K562 (cell line): ENCODE data around the gene MCM9. TPM values are rescaled to one million over a fixed set of nuclear protein-coding genes. Genes with fewer than 3 reads are reported as not detected.

Experiments used
- ATAC-seq: fragments of 200-7000 bp; cut with Tn5 transposase; 3 replicates; pipeline ENCODE4 v1.9.1; 2020; ENCODE audit warnings: moderate library complexity
- BruUV-seq: library from RNA; stranded (reverse); fragments of 400-500 nt; replicated peaks from 2 replicates; lab custom pipeline; 2021; lab: Mats Ljungman, UMichigan
- CTCF ChIA-PET: fragments of 300-600 bp; formaldehyde crosslinking; extraction: SDS; loops from one replicate; lab custom pipeline; 2021; ENCODE audit warnings: low intra/inter-chr PET ratio; lab: Yijun Ruan, JAX
- POLR2A ChIA-PET: fragments of 300-600, 350-650 bp; sonication (Branson Sonifier 250); formaldehyde crosslinking; extraction: SDS; loops from one replicate; lab custom pipeline; 2021; ENCODE audit warnings: antibody characterized with exemption, inconsistent platforms; lab: Yijun Ruan, JAX
- DNase-seq, 4 experiments: peaks; one replicate each; pipeline versions ENCODE4 v3.0.0 to v3.0.0-alpha.2; 2011 to 2018; ENCODE audit warnings: low spot score in 3 of 4, mixed read lengths in 3 of 4; ENCODE audit errors: extremely low read depth in 1 of 4
- FAIRE-seq: peaks from 2 replicates; lab custom pipeline; 2011; peaks lifted over from hg19 to GRCh38; lab: Jason Lieb, UNC
- H2AFZ ChIP-seq: 2 replicates; pipeline ENCODE4 v1.6.0; 2011; ENCODE audit warnings: low read depth, low read length, control low read depth, inconsistent platforms
- H3K27ac ChIP-seq: fragments of 200-600 bp; 3 replicates; pipeline ENCODE4 v1.8.0; 2011; ENCODE audit warnings: low read depth, mild to moderate bottlenecking, control low read depth, inconsistent platforms, low read length, moderate library complexity, mixed read lengths; ENCODE audit errors: extremely low read depth
- H3K27me3 ChIP-seq, 2 experiments: fragments of 300-600 bp in 1 of 2; 2 replicates in 1 of 2; 3 replicates in 1 of 2; pipeline versions ENCODE4 v1.6.0 to v1.8.0; 2011; ENCODE audit warnings: inconsistent platforms in 2 of 2, low read length in 2 of 2, mild to moderate bottlenecking in 1 of 2, mixed read lengths in 1 of 2, moderate library complexity in 1 of 2; ENCODE audit not compliant: control insufficient read depth in 2 of 2, insufficient read depth in 2 of 2
- H3K36me3 ChIP-seq: fragments of 300-600 bp; 3 replicates; pipeline ENCODE4 v1.8.0; 2011; ENCODE audit warnings: mild to moderate bottlenecking, low read length, inconsistent platforms; ENCODE audit not compliant: control insufficient read depth, insufficient read depth
- H3K4me1 ChIP-seq, 2 experiments: fragments of 200-600 bp in 1 of 2; replicated peaks in 1 of 2; 2 replicates in 1 of 2; 3 replicates in 1 of 2; pipeline versions ENCODE4 v1.5.1 to v1.8.0; 2011; ENCODE audit warnings: inconsistent platforms in 2 of 2, low read length in 2 of 2, mild to moderate bottlenecking in 1 of 2, mixed read lengths in 1 of 2, moderate library complexity in 1 of 2; ENCODE audit not compliant: control insufficient read depth in 2 of 2, insufficient read depth in 2 of 2
- H3K4me2 ChIP-seq: 2 replicates; pipeline ENCODE4 v1.6.1; 2011; ENCODE audit warnings: low read length, control low read depth, inconsistent platforms, mixed read lengths; ENCODE audit not compliant: insufficient read depth
- H3K4me3 ChIP-seq: fragments of 200-600 bp; sonication (generic), shearing (Covaris generic); 2 replicates; pipeline ENCODE4 v1.5.1; 2016; ENCODE audit warnings: control low read depth, inconsistent platforms
- H3K79me2 ChIP-seq: fragments of 200-600 bp; 3 replicates; pipeline ENCODE4 v1.8.0; 2011; ENCODE audit warnings: low read length, inconsistent platforms; ENCODE audit not compliant: control insufficient read depth, insufficient read depth
- H3K9ac ChIP-seq, 2 experiments: 2 replicates each; pipeline versions ENCODE4 v1.6.0 to v1.6.1; 2011; ENCODE audit warnings: low read depth in 2 of 2, low read length in 2 of 2, control low read depth in 1 of 2, inconsistent platforms in 1 of 2, mild to moderate bottlenecking in 1 of 2, mixed read lengths in 1 of 2; ENCODE audit not compliant: insufficient read depth in 1 of 2
- H3K9me1 ChIP-seq: one replicate; pipeline ENCODE4 v1.6.0; 2011; ENCODE audit warnings: inconsistent platforms, mild to moderate bottlenecking, low read length, moderate library complexity; ENCODE audit not compliant: control insufficient read depth, insufficient read depth
- H3K9me3 ChIP-seq: replicated peaks from 2 replicates; pipeline ENCODE4 v1.5.1; 2011; ENCODE audit warnings: low read depth, low read length, inconsistent platforms; ENCODE audit not compliant: control insufficient read depth, insufficient read depth
- H4K20me1 ChIP-seq: replicated peaks from 2 replicates; pipeline ENCODE4 v1.6.1; 2011; ENCODE audit warnings: low read length, inconsistent platforms, mixed read lengths; ENCODE audit not compliant: control insufficient read depth, insufficient read depth
- ARID4B ChIP-seq: sonication (generic); formaldehyde crosslinking; IDR thresholded peaks from 2 replicates; pipeline ENCODE4 v1.8.0; 2022; ENCODE audit warnings: mild to moderate bottlenecking, missing genetic modification reagents
- BRCA1 ChIP-seq, 2 experiments: fragments of 450-650 bp in 1 of 2; sonication (generic) in 1 of 2; formaldehyde crosslinking in 1 of 2; IDR thresholded peaks; 2 replicates each; pipeline versions ENCODE4 v1.5.0 to v1.6.1; 2017 to 2020; ENCODE audit warnings: mild to moderate bottlenecking in 1 of 2, missing genetic modification reagents in 1 of 2
- CSDE1 ChIP-seq, 2 experiments: fragments of 450-650 bp; IDR thresholded peaks; 2 replicates each; pipeline ENCODE4 v1.6.1; 2016; ENCODE audit warnings: mild to moderate bottlenecking in 1 of 2
- E2F1 ChIP-seq: sonication (generic); formaldehyde crosslinking; IDR thresholded peaks from 2 replicates; pipeline ENCODE4 v1.8.1; 2023; ENCODE audit warnings: mild to moderate bottlenecking, missing genetic modification reagents, moderate library complexity
- FOXM1 ChIP-seq, 2 experiments: fragments of 450-650 bp in 1 of 2; sonication (generic) in 1 of 2; formaldehyde crosslinking in 1 of 2; IDR thresholded peaks; 2 replicates each; pipeline versions ENCODE4 v1.6.1 to v1.9.0; 2017 to 2022; ENCODE audit warnings: low read depth in 2 of 2, mild to moderate bottlenecking in 2 of 2, missing genetic modification reagents in 1 of 2, moderate library complexity in 1 of 2
- GABPA ChIP-seq: fragments of 200-800 bp; sonication (Bioruptor generic); conservative IDR thresholded peaks from 2 replicates; pipeline ENCODE4 v1.6.1; 2016; ENCODE audit warnings: low read depth, missing genetic modification characterization, missing compliant biosample characterization
- NR2C2 ChIP-seq, 2 experiments: fragments of 200-800 bp in 1 of 2; sonication (Bioruptor generic) in 1 of 2; sonication (generic) in 1 of 2; formaldehyde crosslinking in 1 of 2; IDR thresholded peaks; 2 replicates each; pipeline versions ENCODE4 v1.6.1 to v1.8.0; 2016 to 2022; ENCODE audit warnings: mild to moderate bottlenecking in 1 of 2, missing compliant biosample characterization in 1 of 2, missing genetic modification characterization in 1 of 2, missing genetic modification reagents in 1 of 2
- YBX1 ChIP-seq: fragments of 450-650 bp; IDR thresholded peaks from 2 replicates; pipeline ENCODE4 v1.7.1; 2016; ENCODE audit warnings: mild to moderate bottlenecking
- ZKSCAN1 ChIP-seq: fragments of 150-350 bp; IDR thresholded peaks from 2 replicates; pipeline ENCODE4 v1.6.1; 2016; ENCODE audit warnings: low read depth, low read length
- ZNF23 ChIP-seq: fragments of 250-450 bp; sonication (Bioruptor Pico); IDR thresholded peaks from 2 replicates; pipeline ENCODE4 v1.4.0; 2020; ENCODE audit warnings: mild to moderate bottlenecking
- ZNF282 ChIP-seq: sonication (generic); formaldehyde crosslinking; IDR thresholded peaks from 2 replicates; pipeline ENCODE4 v1.8.1; 2023; ENCODE audit warnings: missing genetic modification reagents
- ZNF384 ChIP-seq: IDR thresholded peaks from 2 replicates; pipeline ENCODE4 v1.6.1; 2012; ENCODE audit warnings: low read depth, low read length, improper control_type of control experiment
- ZZZ3 ChIP-seq: fragments of 450-650 bp; IDR thresholded peaks from 2 replicates; pipeline ENCODE4 v1.6.1; 2016; ENCODE audit warnings: antibody characterized with exemption, mild to moderate bottlenecking, moderate library complexity
- WGBS: fragments of 100-300 bp; shearing (Covaris generic); methylation state at CpG from one replicate; pipeline ENCODE4 v1.1.6; 2016; ENCODE audit warnings: low coverage, mixed read lengths; ENCODE audit not compliant: insufficient coverage; ENCODE audit errors: missing lambda C conversion rate; 5-methylcytosine and 5-hydroxymethylcytosine counted together
- in situ Hi-C: fragments of 300-500 bp; cut with MboI; formaldehyde crosslinking; loops from 4 replicates; pipeline ENCODE4 v1.15.0; 2018; ENCODE audit warnings: inconsistent platforms, mixed read lengths
- intact Hi-C: fragments of 100-400 bp; cut with micrococcal nuclease; formaldehyde crosslinking; loops from 2 replicates; pipeline ENCODE4 v1.14.2; 2022
- polyA plus RNA-seq, 8 experiments: library from polyadenylated mRNA; depleted of rRNA in 4 of 8; stranded (reverse) in 5 of 8; unstranded in 3 of 8; fragments of >200 nt; fragmentation: Nextera tagmentation in 2 of 8; fragmentation: Illumina TruSeq in 1 of 8; extraction: Ambion mirVana in 2 of 8; extraction: Trizol in 1 of 8; gene quantifications; 2 replicates each; pipeline versions ENCODE4 v1.2.1 to v1.2.3, GENCODE V29; 2011 to 2014; ENCODE audit warnings: inconsistent platforms in 1 of 8, missing spikeins in 1 of 8
- total RNA-seq, 7 experiments: library from RNA; depleted of rRNA in 6 of 7; stranded (reverse); fragments of >200 nt in 6 of 7; fragmentation: Illumina TruSeq in 2 of 7; extraction: Trizol in 2 of 7; gene quantifications; 2 replicates each; pipeline versions ENCODE4 v1.2.1 to v1.2.3, GENCODE V29; 2011 to 2021; ENCODE audit warnings: low replicate concordance in 1 of 7

Gene MCM9
- total and polyA plus RNA-seq, 9 of the 15 experiments (the other 6 are each of a cell fraction or from before 2014, with no cell fraction given) = 4.8 to 16.7 (median 11.6) TPM

- no peak for TF ChIP-seq BRCA1 (IDR thresholded peaks at IDR 0.05)
- no peak for TF ChIP-seq BRCA1 (CRISPR knock-in tag; IDR thresholded peaks at IDR 0.05)
- TF ChIP-seq ZKSCAN1 = no peak
- no peak for TF ChIP-seq ZNF23 (CRISPR knock-in tag)
- no peak for TF ChIP-seq ZZZ3
- TF ChIP-seq, all 486 proteins: peak for 0
Measured at GRCh38 chr6:118801257-118801656, 133.7 kb downstream of the MCM9 start (continued).

GRCh38 chr6:118800394-118801071, 134.4 kb downstream of the MCM9 start:
- peak; percentile 77 to 89 (median 80) for DNase-seq
- intact Hi-C loops = loop anchor here (2.0 to 5.0 kb wide), 7 partner anchors 92 to 516 kb away; partner anchors contain the start of gene ASF1A
- Histone ChIP-seq H3K27me3 (no peaks in the 10 kb centered on the region), H3K36me3 (no peaks in the 10 kb centered on the region), H2AFZ (peak overlapping the region; percentile 89), H3K9me1 (no peaks in the 10 kb centered on the region), H3K4me1 (peaks cover 0 to 3% of the 10 kb centered on the region in 2 experiments; a peak in 3 of 5 replicates), H3K4me3 (no peak overlapping the region), H3K4me2 (peak overlapping the region; percentile 61), H4K20me1 (no peaks in the 10 kb centered on the region; the same call in 1 of the 2 replicates), H3K9me3 (0 out of 2 replicates have a peak, but pooled peaks cover 2% of the 10 kb centered on the region), H3K79me2 (no peaks in the 10 kb centered on the region), H3K9ac (peak overlapping the region; percentile 13 to 66; a peak in 1 of 4 replicates), H3K27ac (no peak overlapping the region)
- peak; percentile 96 for FAIRE-seq
- ChIA-PET POLR2A (interaction anchor here (0.8 to 0.9 kb wide), 3 partner anchors 50 to 311 kb away, joined by 3 read pairs; partner anchors contain the start of gene CEP85L), CTCF (interaction anchor here (1.7 to 1.8 kb wide), 2 partner anchors 236 to 516 kb away, joined by 11 to 14 read pairs; no protein-coding TSS in a partner anchor)
- in situ Hi-C loops = loop anchor here (5.0 kb wide), 1 partner anchor 518 kb away; no protein-coding TSS in a partner anchor
- ATAC-seq = peak; percentile 96
- no TSS peak for BruUV-seq
- 11% methylated on average over 14 of the region's 17 CpGs for WGBS
- TF ChIP-seq CSDE1 (IDR thresholded peaks at IDR 0.05) = no peak
- TF ChIP-seq GABPA (tag) = no peak
- peak; percentile 10; the same call in 1 of the 2 replicates for TF ChIP-seq ZNF384
- TF ChIP-seq YBX1 = no peak
- TF ChIP-seq FOXM1 (IDR thresholded peaks at IDR 0.05; ENCODE audit: low read depth) = no peak
- no peak for TF ChIP-seq FOXM1 (CRISPR knock-in tag; IDR thresholded peaks at IDR 0.05; ENCODE audit: low read depth)
- TF ChIP-seq ZNF282 (CRISPR knock-in tag) = no peak
- TF ChIP-seq ARID4B (CRISPR knock-in tag) = no peak
- 0 out of 2 replicates have a peak, but pooled peaks have one; percentile 50 for TF ChIP-seq E2F1 (CRISPR knock-in tag)
- TF ChIP-seq NR2C2 (CRISPR knock-in tag; IDR thresholded peaks at IDR 0.05) = no peak
- TF ChIP-seq NR2C2 (tag; IDR thresholded peaks at IDR 0.05) = no peak
